Hepatocyte (in vitro differentiated cells): ENCODE results near the gene SHH. TPM values are rescaled to one million over a fixed set of nuclear protein-coding genes. Genes with fewer than 3 reads are reported as not detected.

Source experiments
- DNase-seq: peaks from one replicate; pipeline ENCODE4 v3.0.0-alpha.2; 2016; ENCODE audit warnings: low spot score
- H2AFZ ChIP-seq: fragments of 200-600 bp; sonication (generic); 2 replicates; pipeline ENCODE4 v1.6.0; 2016; ENCODE audit warnings: antibody characterized with exemption, mild to moderate bottlenecking
- H3K27ac ChIP-seq: fragments of 200-600 bp; sonication (generic); 2 replicates; pipeline ENCODE4 v1.5.1; 2016; ENCODE audit warnings: mild to moderate bottlenecking
- H3K27me3 ChIP-seq: fragments of 200-600 bp; sonication (generic); 2 replicates; pipeline ENCODE4 v1.6.1; 2016
- H3K36me3 ChIP-seq: fragments of 200-600 bp; sonication (generic); replicated peaks from 2 replicates; pipeline ENCODE4 v1.5.1; 2016; ENCODE audit warnings: low read depth; ENCODE audit not compliant: insufficient read depth
- H3K4me1 ChIP-seq: fragments of 200-600 bp; sonication (generic); 2 replicates; pipeline ENCODE4 v1.5.1; 2016; ENCODE audit warnings: mild to moderate bottlenecking, moderate library complexity; ENCODE audit not compliant: insufficient read depth
- H3K4me2 ChIP-seq: fragments of 200-600 bp; sonication (generic); 2 replicates; pipeline ENCODE4 v1.6.0; 2016
- H3K4me3 ChIP-seq: fragments of 200-600 bp; sonication (generic); 2 replicates; pipeline ENCODE4 v1.5.1; 2016; ENCODE audit warnings: mild to moderate bottlenecking
- H3K79me2 ChIP-seq: fragments of 200-600 bp; sonication (generic); 2 replicates; pipeline ENCODE4 v1.6.0; 2017; ENCODE audit warnings: mild to moderate bottlenecking
- H3K9me2 ChIP-seq: fragments of 200-600 bp; sonication (generic); replicated peaks from 2 replicates; pipeline ENCODE4 v1.6.0; 2017; ENCODE audit warnings: mild to moderate bottlenecking; ENCODE audit not compliant: insufficient read depth
- H3K9me3 ChIP-seq: fragments of 200-600 bp; sonication (generic); 2 replicates; pipeline ENCODE4 v1.5.1; 2016; ENCODE audit warnings: low read depth, mild to moderate bottlenecking
- H4K20me1 ChIP-seq: fragments of 200-600 bp; sonication (generic); 2 replicates; pipeline ENCODE4 v1.6.0; 2016; ENCODE audit warnings: mild to moderate bottlenecking; ENCODE audit not compliant: insufficient read depth, poor library complexity, severe bottlenecking
- CTCF ChIP-seq: fragments of 200-600 bp; sonication (generic); IDR thresholded peaks from 2 replicates; pipeline ENCODE4 v1.5.1; 2016; ENCODE audit warnings: antibody characterized with exemption, mild to moderate bottlenecking; ENCODE audit not compliant: poor library complexity
- EZH2 ChIP-seq: fragments of 200-600 bp; sonication (generic); IDR thresholded peaks from 2 replicates; pipeline ENCODE4 v1.6.1; 2016; ENCODE audit warnings: antibody characterized with exemption, mild to moderate bottlenecking, borderline replicate concordance
- EZH2phosphoT487 ChIP-seq: fragments of 200-600 bp; sonication (generic); IDR thresholded peaks from one replicate; pipeline ENCODE4 v1.6.1; 2018; ENCODE audit warnings: antibody characterized with exemption, mild to moderate bottlenecking, low read depth, moderate library complexity; ENCODE audit not compliant: unreplicated experiment, severe bottlenecking
- WGBS: methylation state at CpG from one replicate; pipeline ENCODE4 v1.1.6; 2016; ENCODE audit warnings: low lambda C conversion rate; ENCODE audit errors: missing lambda C conversion rate; 5-methylcytosine and 5-hydroxymethylcytosine counted together
- polyA plus RNA-seq: library from polyadenylated mRNA; unstranded; fragments of >200 nt; fragmentation: Nextera tagmentation; extraction: Ambion mirVana; gene quantifications from 2 replicates; pipeline ENCODE4 v1.2.1, GENCODE V29; 2016
- total RNA-seq: library from RNA; depleted of rRNA; stranded (reverse); fragments of >200 nt; gene quantifications from 2 replicates; pipeline ENCODE4 v1.2.3, GENCODE V29; 2014

Gene SHH
- total and polyA plus RNA-seq, 2 experiments from 2014 or later: 12.1 to 21.2 TPM

GRCh38 chr7:155846936-155847335 lies 34.7 kb upstream of the SHH start:
- no peak overlapping the region for H3K27ac ChIP-seq
- no peak overlapping the region for H3K4me3 ChIP-seq
- no peaks in the 10 kb centered on the region for H3K9me3 ChIP-seq
- no peak for DNase-seq
- no peak for TF ChIP-seq CTCF
- no peak for TF ChIP-seq EZH2
- TF ChIP-seq EZH2phosphoT487: no peak
- no peaks in the 10 kb centered on the region for H3K79me2 ChIP-seq
- H2AFZ ChIP-seq: no peak overlapping the region
- H4K20me1 ChIP-seq: no peaks in the 10 kb centered on the region
- 96% methylated on average over 10 of the region's 15 CpGs for WGBS
- H3K27me3 ChIP-seq: no peaks in the 10 kb centered on the region
- no peaks in the 10 kb centered on the region for H3K9me2 ChIP-seq
- H3K4me2 ChIP-seq: no peak overlapping the region
- H3K36me3 ChIP-seq: no peaks in the 10 kb centered on the region
- H3K4me1 ChIP-seq: peaks cover 5% of the 10 kb centered on the region

- H3K27me3 ChIP-seq: no peaks in the 10 kb centered on the region
- H3K4me2 ChIP-seq: no peak overlapping the region
- H3K9me3 ChIP-seq: no peaks in the 10 kb centered on the region
- H3K36me3 ChIP-seq: no peaks in the 10 kb centered on the region
- H2AFZ ChIP-seq: no peak overlapping the region
- DNase-seq: no peak
- no peak for TF ChIP-seq CTCF
- no peak for TF ChIP-seq EZH2phosphoT487
- TF ChIP-seq EZH2: no peak
- no peak overlapping the region for H3K4me3 ChIP-seq
- H3K27ac ChIP-seq: no peak overlapping the region
- H4K20me1 ChIP-seq: no peaks in the 10 kb centered on the region
- H3K9me2 ChIP-seq: no peaks in the 10 kb centered on the region
- no peaks in the 10 kb centered on the region for H3K79me2 ChIP-seq
- peaks cover 5% of the 10 kb centered on the region for H3K4me1 ChIP-seq
- 94% methylated on average over 5 of the region's 5 CpGs for WGBS
Observed at GRCh38 chr7:155846156-155846555, 33.9 kb upstream of the SHH start.

GRCh38 chr7:155845226-155845625 lies 33.0 kb upstream of the SHH start:
- H3K9me2 ChIP-seq: no peaks in the 10 kb centered on the region
- H3K9me3 ChIP-seq: no peaks in the 10 kb centered on the region
- no peak overlapping the region for H3K4me2 ChIP-seq
- TF ChIP-seq EZH2phosphoT487: no peak
- TF ChIP-seq CTCF: no peak
- no peak for TF ChIP-seq EZH2
- no peak overlapping the region for H3K4me3 ChIP-seq
- no peaks in the 10 kb centered on the region for H3K79me2 ChIP-seq
- H3K4me1 ChIP-seq: peaks cover 5% of the 10 kb centered on the region
- H3K36me3 ChIP-seq: no peaks in the 10 kb centered on the region
- no peak for DNase-seq
- 97% methylated on average over 14 of the region's 14 CpGs for WGBS
- no peaks in the 10 kb centered on the region for H4K20me1 ChIP-seq
- H2AFZ ChIP-seq: no peak overlapping the region
- H3K27me3 ChIP-seq: no peaks in the 10 kb centered on the region
- H3K27ac ChIP-seq: no peak overlapping the region

- H3K4me1 ChIP-seq: peaks cover 5% of the 10 kb centered on the region
- no peaks in the 10 kb centered on the region for H3K9me3 ChIP-seq
- H2AFZ ChIP-seq: no peak overlapping the region
- H4K20me1 ChIP-seq: no peaks in the 10 kb centered on the region
- H3K4me3 ChIP-seq: no peak overlapping the region
- H3K9me2 ChIP-seq: no peaks in the 10 kb centered on the region
- H3K4me2 ChIP-seq: no peak overlapping the region
- WGBS: 97% methylated on average over 9 of the region's 16 CpGs
- no peaks in the 10 kb centered on the region for H3K79me2 ChIP-seq
- H3K27me3 ChIP-seq: no peaks in the 10 kb centered on the region
- no peaks in the 10 kb centered on the region for H3K36me3 ChIP-seq
- DNase-seq: no peak
- TF ChIP-seq CTCF (no peak), EZH2 (no peak)
- H3K27ac ChIP-seq: peak overlapping the region; percentile 82
Observed at GRCh38 chr7:155844526-155844925, 32.3 kb upstream of the SHH start.
